Pulmonary artery endothelial cell (primary cell): ENCODE measurements around the gene RABGGTA. TPM values are rescaled to one million over a fixed set of nuclear protein-coding genes. Genes with fewer than 3 reads are reported as not detected.
"Not testable (repeated sequence)": the region's sequence is repeated elsewhere in the genome, so short reads cannot be mapped to it uniquely, and the experiment has no call there.

ENCODE experiments used
- DNase-seq: peaks from one replicate; pipeline ENCODE4 v3.0.0-alpha.2; 2011; ENCODE audit warnings: low read depth, low spot score
- total RNA-seq: library from RNA; depleted of rRNA; stranded (reverse); fragments of >200 nt; gene quantifications from 2 replicates; pipeline ENCODE4 v1.2.3, GENCODE V29; 2014

The RABGGTA gene
- total RNA-seq, 1 donor from 2014 or later = 21.0 TPM

- DNase-seq = no peak
Observed at GRCh38 chr14:24260780-24261157, 10.6 kb downstream of the RABGGTA start.

- no peak for DNase-seq
Observed at GRCh38 chr14:24260026-24260779, 11.2 kb downstream of the RABGGTA start.

- no peak for DNase-seq
Observed at GRCh38 chr14:24259282-24260025, 11.9 kb downstream of the RABGGTA start.

GRCh38 chr14:24258548-24259265 is 12.7 kb downstream of the RABGGTA start:
- no peak for DNase-seq

- no peak for DNase-seq
Observed at GRCh38 chr14:24258119-24258518, 13.3 kb downstream of the RABGGTA start.

GRCh38 chr14:24256960-24257359 is 14.4 kb downstream of the RABGGTA start:
- DNase-seq = no peak

- no peak for DNase-seq
Observed at GRCh38 chr14:24255931-24256711, 15.3 kb downstream of the RABGGTA start.

- DNase-seq = no peak
Observed at GRCh38 chr14:24255438-24255837, 16.0 kb downstream of the RABGGTA start.

GRCh38 chr14:24254630-24255392 is 16.6 kb downstream of the RABGGTA start:
- DNase-seq = no peak

- no peak for DNase-seq
Observed at GRCh38 chr14:24253936-24254335, 17.5 kb downstream of the RABGGTA start.

- DNase-seq = no peak
Observed at GRCh38 chr14:24252289-24253124, 18.9 kb downstream of the RABGGTA start.

- DNase-seq = no peak
Observed at GRCh38 chr14:24251880-24252288, 19.5 kb downstream of the RABGGTA start.

GRCh38 chr14:24250354-24250753 is 21.0 kb downstream of the RABGGTA start:
- DNase-seq = no peak

- DNase-seq = no peak
Observed at GRCh38 chr14:24249230-24250021, 22.0 kb downstream of the RABGGTA start.

- no peak for DNase-seq
Observed at GRCh38 chr14:24247422-24247821, 24.0 kb downstream of the RABGGTA start.

- no peak for DNase-seq
Observed at GRCh38 chr14:24246765-24247212, 24.6 kb downstream of the RABGGTA start.

GRCh38 chr14:24245350-24245749 is 26.0 kb downstream of the RABGGTA start:
- not testable (repeated sequence) for DNase-seq

GRCh38 chr14:24243336-24243836 is 28.0 kb downstream of the RABGGTA start:
- no peak for DNase-seq
